Measurements from ENCODE around the gene CDIP1. TPM values are rescaled to one million over a fixed set of nuclear protein-coding genes. Genes with fewer than 3 reads are reported as not detected.

Gene CDIP1
- total RNA-seq, 1 donor from 2014 or later, result 12.9 TPM

DNA sequence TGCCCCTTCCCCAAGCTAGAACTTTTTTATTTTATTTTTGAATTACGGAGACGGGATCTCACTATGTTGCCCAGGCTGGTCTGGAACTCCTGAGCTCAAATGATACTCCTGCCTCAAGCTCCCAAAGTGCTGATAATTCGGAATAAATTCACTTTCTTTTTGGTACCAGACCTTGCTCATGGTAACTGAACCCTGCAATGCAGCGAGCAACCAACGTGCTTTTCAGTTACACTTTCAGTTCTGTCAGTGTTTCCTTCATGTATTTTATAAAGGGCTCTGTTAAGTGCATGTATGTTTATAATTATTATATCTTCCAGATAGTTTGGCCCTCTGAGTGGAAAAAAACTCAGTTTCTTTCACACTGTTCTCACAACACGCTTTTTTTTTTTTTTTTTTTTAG is 31.5 kb upstream of the CDIP1 start:
- Mint-ChIP-seq H3K9me3 (no peaks in the 10 kb centered on the region), H3K27me3 (no peaks in the 10 kb centered on the region), H3K4me3 (no peak overlapping the region), H3K4me1 (no peaks in the 10 kb centered on the region), H3K27ac (no peak overlapping the region), H3K36me3 (ENCODE audit: low read depth) (no peaks in the 10 kb centered on the region)
- DNase-seq (no peak), ATAC-seq (ENCODE audit: low read depth) (no peak)
- POLR2A ChIA-PET, result no interaction called here
- CTCF ChIA-PET, result no interaction called here
- TF ChIP-seq, protein P1, sequence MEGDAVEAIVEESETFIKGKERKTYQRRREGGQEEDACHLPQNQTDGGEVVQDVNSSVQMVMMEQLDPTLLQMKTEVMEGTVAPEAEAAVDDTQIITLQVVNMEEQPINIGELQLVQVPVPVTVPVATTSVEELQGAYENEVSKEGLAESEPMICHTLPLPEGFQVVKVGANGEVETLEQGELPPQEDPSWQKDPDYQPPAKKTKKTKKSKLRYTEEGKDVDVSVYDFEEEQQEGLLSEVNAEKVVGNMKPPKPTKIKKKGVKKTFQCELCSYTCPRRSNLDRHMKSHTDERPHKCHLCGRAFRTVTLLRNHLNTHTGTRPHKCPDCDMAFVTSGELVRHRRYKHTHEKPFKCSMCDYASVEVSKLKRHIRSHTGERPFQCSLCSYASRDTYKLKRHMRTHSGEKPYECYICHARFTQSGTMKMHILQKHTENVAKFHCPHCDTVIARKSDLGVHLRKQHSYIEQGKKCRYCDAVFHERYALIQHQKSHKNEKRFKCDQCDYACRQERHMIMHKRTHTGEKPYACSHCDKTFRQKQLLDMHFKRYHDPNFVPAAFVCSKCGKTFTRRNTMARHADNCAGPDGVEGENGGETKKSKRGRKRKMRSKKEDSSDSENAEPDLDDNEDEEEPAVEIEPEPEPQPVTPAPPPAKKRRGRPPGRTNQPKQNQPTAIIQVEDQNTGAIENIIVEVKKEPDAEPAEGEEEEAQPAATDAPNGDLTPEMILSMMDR (IDR thresholded peaks at IDR 0.05), result no peak
- intact Hi-C loops (cut with micrococcal nuclease), result no loop called here

DNA sequence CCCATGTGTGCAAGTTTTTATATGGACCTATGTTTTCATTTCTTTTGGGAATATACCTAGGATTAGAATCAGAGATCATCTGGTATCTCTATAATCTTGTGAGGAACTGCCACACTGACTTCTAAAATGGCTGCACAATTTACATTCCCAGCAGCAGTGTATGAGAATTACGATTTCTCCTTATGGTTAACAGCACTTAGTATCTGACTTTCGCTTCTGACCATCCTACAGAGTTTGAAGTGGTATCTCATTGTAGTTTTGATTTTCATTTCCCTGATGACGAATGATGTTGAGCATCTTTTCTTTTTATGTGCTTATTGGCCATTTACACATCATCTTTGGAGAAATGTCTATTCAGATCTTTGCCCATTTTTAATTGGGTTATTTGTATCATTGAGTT is 27.6 kb upstream of the CDIP1 start:
- Mint-ChIP-seq H3K27ac (no peak overlapping the region), H3K4me3 (no peak overlapping the region), H3K4me1 (no peaks in the 10 kb centered on the region), H3K27me3 (no peaks in the 10 kb centered on the region), H3K9me3 (no peaks in the 10 kb centered on the region), H3K36me3 (ENCODE audit: low read depth) (no peaks in the 10 kb centered on the region)
- CTCF ChIA-PET, result no interaction called here
- TF ChIP-seq, protein P1 (IDR thresholded peaks at IDR 0.05), result no peak
- intact Hi-C loops (cut with micrococcal nuclease), result no loop called here
- ATAC-seq (ENCODE audit: low read depth), result no peak
- no peak for DNase-seq
- POLR2A ChIA-PET, result no interaction called here

DNA sequence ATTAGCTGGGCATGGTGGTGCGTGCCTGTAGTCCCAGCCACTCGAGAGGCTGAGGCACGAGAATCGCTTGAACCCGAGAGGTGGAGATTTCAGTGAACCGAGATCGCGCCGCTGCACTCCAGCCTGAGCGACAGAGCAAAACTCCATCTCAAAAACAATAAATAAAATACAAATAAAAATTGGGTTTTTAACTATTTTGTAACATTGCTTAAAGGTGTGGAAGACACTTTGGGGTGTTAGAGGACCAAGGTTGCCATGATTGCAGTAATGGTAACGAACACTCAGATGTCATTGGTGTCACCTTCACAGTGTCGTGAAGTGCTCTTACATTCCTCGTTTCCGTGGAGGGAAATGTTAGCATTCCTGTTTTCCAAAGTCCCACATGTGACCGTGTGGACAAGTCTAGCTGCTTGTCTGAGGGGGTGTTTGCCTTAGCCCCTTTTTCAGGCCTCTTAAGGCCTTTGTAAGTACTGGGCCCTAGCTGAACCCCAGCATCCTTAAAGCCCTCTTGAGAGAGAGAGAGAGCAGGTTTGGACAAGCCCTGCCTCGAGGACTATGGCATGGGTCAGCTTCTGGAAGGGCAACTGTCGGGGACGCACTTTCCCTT is 26.2 kb upstream of the CDIP1 start:
- ATAC-seq (ENCODE audit: low read depth) (no peak), DNase-seq (no peak)
- Mint-ChIP-seq H3K27me3 (no peaks in the 10 kb centered on the region), H3K27ac (no peak overlapping the region), H3K36me3 (ENCODE audit: low read depth) (no peaks in the 10 kb centered on the region), H3K4me3 (no peak overlapping the region), H3K9me3 (no peaks in the 10 kb centered on the region), H3K4me1 (no peaks in the 10 kb centered on the region)
- ChIA-PET POLR2A (no interaction called here), CTCF (no interaction called here)
- TF ChIP-seq, protein P1 (IDR thresholded peaks at IDR 0.05), result no peak
- intact Hi-C loops (cut with micrococcal nuclease), result no loop called here

DNA sequence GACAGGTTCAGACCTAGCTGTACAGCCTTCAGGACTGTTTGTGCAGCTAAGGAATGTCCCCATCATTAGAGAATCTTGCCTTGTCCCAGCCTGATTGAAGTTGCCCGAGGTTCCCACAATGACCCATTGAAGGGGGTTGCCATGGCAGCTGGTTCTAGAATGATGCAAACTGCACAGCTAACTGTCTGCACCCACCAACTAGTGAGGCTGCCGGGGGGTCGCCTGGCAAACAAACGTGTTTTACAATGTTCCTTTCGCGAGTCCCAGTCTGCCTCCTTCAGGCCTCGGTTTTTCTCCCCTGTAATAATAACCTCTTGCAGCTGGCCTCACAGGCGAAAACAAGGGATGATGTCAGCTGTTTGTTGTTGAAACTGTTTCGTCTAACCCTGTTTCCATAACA is 23.0 kb upstream of the CDIP1 start:
- POLR2A ChIA-PET, result interaction anchor here (0.6 kb wide), 1 partner anchor 304 kb away, joined by 5 read pairs; no protein-coding TSS in a partner anchor
- no peak overlapping the region for H3K4me3 Mint-ChIP-seq
- no peaks in the 10 kb centered on the region for H3K4me1 Mint-ChIP-seq
- intact Hi-C loops (cut with micrococcal nuclease), result no loop called here
- H3K27ac Mint-ChIP-seq, result no peak overlapping the region
- no peak for ATAC-seq (ENCODE audit: low read depth)
- no peak for DNase-seq
- peaks cover 4% of the 10 kb centered on the region for H3K27me3 Mint-ChIP-seq
- no peaks in the 10 kb centered on the region for H3K36me3 Mint-ChIP-seq (ENCODE audit: low read depth)
- no peaks in the 10 kb centered on the region for H3K9me3 Mint-ChIP-seq
- CTCF ChIA-PET, result no interaction called here
- TF ChIP-seq, protein P1 (IDR thresholded peaks at IDR 0.05), result no peak

DNA sequence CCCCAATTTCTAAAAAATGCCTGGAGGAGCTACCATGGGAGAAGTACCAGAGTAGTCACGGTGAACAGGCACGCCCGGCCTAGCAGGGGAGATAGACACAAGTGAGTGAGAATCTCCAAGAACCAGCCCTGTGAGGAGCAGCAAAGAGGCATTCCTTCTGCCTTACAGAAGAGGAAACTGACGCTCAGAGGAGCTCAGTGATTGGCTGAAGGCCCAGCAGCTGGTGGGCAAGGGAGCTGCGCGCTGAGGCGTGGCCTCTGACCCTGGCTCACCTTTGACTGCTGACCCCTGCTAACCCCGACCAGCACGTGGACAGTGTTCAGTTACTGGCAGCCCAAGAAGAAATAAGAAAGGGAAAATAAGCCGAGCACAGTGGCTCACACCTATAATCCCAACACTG is 19.4 kb upstream of the CDIP1 start:
- CTCF ChIA-PET, result no interaction called here
- Mint-ChIP-seq H3K27ac (no peak overlapping the region), H3K36me3 (ENCODE audit: low read depth) (no peaks in the 10 kb centered on the region), H3K9me3 (no peaks in the 10 kb centered on the region), H3K4me3 (no peak overlapping the region), H3K4me1 (no peaks in the 10 kb centered on the region), H3K27me3 (peaks cover 6% of the 10 kb centered on the region)
- DNase-seq, result no peak
- TF ChIP-seq, protein P1 (IDR thresholded peaks at IDR 0.05), result no peak
- intact Hi-C loops (cut with micrococcal nuclease), result no loop called here
- ATAC-seq (ENCODE audit: low read depth), result no peak
- POLR2A ChIA-PET, result no interaction called here
